ENCODE results near the gene MAPK8.

The MAPK8 gene

DNA sequence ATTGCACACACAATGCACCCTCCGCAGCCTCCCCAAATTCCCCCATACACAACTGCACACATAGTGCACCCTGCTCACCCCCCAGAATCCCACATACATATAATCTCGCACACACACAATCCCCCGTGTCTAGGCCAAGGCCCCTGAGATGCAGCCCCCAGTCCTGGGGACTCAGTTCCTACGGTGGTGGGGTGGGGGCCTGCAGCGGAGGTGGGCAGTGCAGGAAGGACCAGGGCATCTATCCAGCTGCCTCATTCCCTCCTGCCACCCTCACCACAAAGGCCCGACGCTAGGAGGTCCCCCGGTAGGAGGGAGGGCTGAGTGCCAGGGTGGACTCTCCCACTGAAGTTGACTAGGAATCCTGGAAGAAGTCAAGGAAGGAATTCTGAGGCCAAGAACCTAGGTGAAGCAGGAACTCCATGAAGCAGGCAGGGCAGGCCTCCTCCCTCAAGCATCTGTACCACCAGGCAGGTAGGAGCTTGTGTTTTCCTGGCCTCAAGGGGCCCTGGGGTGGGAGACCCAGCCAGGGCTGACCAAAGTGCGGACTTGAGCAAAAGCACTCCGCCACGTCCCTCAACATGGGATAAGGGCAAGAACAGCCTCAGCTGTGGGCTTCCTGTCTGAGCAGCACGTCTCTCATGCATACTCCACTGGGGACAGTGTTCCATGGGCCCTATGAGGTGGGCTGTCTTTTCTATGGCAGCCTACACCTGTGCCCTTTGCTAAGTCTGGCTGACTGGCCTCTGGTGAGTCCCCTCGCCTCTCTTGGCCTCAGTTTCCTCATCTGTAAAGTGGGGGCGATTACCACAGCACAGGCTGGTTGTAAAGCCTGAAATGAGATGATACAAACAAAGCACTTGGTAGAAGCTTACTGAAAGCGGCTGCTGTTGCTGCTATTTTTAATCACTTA, 145.7 kb downstream of the MAPK8 start:
- no peak for DNase-seq

DNA sequence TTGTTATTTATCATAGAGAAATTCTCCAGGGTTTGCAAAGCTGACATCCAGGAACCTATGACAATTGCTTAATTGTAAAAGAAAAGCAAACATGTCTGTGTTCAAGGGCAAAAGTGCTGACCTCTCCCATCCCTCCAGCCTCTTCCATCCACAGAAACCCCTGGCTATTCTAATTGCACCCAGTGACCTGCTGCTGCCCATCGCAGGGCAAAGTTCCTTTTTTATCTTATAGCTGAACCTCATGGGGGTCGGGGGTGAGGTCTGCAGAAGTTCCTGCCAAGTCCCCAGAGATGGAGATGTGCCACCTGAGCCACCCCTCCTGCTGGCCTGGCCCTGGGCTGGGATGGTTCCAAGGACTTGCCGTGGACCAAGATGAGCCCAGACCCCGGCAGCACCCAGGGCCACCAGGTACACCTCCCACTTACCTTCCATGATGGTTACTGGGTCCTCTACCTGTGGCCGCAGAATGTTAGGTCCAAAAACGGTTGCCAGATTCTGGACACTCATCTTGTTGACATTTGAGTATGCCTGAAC, 146.5 kb downstream of the MAPK8 start:
- no peak for DNase-seq

DNA sequence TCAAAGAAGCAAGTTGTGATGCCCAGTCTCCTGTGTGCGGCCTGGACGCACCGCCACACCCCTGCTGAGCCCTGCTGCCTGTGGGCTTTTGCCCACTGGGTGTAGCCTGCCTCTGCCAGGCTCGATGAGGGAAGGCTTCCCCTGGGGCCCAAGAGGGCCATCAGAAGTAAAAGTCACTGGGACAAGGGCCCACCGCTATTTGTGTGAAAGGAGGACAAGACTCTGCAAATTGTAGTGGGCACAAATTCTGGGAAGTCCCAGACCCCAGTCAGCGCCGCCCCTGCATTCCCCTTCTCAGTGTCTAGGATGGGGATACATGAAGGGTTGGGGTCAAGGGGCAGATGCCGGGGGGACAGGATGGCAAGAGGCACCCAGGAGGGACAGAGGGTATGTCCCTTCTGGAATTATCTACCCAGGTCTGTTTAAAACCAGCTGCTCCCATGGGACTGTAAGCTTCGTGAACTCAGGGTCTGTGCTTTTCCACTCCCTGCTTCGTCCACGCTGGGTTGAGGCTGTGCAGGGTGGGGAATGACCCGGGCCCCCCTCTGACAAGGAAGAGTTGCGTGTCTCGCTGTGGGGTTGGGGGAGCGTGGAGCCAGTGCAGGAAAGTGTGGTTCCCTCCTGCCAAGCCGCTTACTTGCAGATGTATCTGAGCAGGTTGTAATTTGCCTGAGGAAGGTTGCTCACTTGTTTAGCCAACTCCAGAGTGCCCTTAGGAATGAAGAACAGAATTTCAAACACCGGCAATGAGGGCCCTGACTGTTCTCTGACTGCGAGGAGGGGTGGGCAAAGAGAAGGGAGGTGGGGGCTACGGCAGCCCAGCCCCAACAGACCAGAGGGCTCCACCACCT, 147.2 kb downstream of the MAPK8 start:
- no peak for DNase-seq

DNA sequence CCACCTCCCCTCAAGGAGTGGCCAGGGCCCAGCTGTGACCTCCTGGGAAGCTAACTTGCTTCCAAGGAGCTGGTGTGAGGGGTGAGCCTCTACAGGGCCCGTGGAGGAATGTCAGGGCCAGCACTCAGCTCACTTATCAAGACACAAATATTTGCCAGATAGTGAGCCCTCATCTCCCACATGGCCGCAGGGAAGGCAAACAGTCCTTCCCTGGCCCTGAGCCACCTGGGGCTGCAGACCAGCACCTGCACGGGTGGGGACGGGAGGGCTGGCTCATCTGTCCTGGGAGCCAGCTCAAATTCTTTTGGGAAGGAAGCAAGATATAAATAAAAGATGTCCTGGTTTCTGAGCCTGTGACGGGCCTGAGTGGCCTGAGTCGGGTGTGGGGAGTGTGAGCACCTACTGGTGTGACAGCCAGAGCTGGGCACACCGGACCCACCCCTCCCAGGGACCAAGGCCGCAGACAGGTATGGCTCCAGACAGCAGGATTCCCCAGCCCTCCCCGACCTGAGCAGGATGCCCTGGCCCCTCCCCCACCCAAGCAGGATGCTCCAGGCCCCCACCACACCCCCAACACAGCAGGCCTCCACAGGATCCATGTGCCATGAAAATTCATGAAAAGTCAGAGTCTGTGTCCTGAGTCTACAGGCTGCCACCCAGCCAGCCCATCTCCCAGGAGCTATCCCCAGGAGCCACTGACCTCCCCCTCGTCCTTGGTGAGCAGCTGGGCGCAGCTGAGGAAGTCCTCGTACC, 148.0 kb downstream of the MAPK8 start:
- no peak for DNase-seq

DNA sequence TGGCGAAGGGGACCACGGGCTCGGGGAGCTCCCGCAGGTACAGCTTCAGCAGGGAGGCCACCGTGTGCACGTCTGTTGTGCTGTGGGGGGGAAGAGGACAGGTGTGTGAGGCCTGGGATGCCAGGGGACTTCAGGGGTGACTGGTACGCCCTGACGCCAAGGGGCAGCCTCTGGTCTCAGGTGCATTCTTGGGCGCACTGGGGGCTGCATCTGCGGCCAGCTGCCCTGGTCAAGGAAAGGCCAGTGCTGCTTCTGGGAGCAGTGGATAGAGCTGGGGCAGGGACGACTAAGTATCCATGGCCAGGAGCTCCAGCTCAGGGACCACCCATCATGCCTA, 148.5 kb downstream of the MAPK8 start:
- no peak for DNase-seq

DNA sequence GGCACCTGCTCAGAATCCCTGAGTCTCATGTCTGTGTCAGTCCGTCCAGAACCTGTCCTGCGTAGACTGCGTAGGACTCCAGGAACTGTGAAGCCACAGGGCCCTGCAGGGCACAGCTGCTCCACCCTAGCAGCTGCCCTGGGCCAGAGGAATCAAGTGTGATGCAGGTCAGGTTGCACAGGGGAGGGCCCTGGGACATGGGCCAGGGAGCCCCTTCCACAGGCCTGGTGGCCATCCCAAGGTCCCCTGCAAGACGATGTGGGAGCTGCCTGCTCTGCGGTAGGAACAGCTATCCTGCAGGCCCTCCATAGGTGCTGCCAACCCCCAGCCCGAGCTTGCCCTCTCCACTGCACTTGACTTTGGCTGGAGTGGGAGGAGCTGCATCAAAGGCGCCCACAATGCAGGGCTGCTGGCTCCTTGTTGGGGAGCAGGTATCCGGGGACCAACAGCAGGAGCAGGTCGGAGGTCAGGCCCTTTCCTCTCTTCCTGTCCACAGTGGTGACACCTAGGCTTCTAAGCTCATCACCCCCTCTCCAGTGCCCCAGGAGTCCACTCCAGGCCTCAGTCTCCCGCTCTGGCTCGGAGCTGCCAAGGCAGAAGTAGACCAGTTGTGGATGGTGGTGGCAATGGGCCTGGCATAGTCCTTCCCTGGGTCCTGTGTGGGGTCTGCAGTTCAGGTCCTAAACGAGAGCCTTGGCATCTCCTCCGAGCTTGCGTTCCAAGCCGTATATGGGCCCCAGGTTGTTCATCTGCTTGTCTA, 149.1 kb downstream of the MAPK8 start:
- DNase-seq, result no peak

DNA sequence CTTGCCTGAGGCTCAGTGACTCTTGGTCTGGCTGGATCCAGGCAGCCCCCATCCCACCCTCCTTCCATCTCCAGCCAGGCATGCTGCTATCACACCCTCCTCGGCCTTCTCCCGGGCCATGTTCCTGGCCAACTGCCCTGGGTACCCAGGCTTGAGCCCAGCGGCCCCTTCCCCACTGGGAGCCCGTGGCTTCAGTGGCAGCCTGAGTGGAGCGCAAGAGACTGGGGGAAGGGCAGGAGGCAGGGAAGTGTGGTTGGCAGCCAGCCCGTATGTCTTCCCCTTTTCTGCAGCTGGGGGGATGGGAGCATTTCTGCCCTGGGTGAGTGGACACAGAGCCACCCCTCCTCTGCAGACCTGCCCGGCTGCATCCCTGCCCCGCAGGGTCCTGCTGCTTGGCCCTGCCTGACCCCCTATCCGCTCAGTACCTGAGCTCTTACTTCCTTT, 149.9 kb downstream of the MAPK8 start:
- DNase-seq, result no peak

DNA sequence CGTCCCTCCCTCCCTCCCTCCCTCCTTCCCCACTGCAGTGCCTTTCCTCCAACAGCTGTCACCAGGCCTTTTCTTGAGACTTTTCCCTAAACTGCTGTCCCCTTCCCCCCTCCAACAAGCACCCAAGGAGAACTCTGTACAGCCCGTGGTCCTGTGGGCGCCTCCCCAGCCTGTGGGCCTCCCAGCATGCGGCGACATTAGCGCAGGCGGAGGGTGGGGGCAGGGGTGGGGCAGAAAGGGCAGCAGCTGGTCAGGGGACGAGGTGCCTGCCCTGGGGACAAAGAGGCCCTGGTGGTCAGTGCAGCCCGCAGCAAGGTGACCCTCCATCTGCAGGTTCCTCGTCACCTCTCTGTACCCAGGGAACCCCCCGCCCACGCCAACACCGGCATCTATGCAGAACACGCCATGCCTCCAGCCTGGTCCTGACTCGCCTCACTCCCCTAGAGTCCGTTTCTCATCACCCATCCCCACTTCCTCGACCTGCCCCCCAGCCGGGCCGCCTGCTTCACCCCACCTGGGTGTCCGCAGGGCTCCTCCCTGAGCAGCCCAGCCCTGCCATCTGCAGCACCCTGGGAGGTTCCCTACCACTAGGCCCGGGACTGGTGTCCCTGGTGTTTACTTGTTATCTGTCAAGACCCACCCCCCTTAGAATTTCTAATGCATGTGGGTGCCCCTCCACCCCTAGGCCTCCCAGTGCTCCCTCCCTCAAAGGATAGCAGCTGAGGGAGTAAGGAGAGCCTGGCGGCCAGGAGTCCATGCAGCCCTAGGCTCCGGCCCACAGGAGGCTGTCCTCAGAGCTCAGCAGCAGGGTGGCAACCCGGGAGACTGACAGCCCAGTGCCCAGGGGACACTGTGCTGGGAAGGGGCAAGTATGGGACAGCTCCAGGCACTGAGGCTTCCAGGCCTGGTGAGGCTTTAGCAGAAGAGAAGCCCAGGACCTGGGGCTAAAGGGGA, 150.6 kb downstream of the MAPK8 start:
- DNase-seq, result no peak

DNA sequence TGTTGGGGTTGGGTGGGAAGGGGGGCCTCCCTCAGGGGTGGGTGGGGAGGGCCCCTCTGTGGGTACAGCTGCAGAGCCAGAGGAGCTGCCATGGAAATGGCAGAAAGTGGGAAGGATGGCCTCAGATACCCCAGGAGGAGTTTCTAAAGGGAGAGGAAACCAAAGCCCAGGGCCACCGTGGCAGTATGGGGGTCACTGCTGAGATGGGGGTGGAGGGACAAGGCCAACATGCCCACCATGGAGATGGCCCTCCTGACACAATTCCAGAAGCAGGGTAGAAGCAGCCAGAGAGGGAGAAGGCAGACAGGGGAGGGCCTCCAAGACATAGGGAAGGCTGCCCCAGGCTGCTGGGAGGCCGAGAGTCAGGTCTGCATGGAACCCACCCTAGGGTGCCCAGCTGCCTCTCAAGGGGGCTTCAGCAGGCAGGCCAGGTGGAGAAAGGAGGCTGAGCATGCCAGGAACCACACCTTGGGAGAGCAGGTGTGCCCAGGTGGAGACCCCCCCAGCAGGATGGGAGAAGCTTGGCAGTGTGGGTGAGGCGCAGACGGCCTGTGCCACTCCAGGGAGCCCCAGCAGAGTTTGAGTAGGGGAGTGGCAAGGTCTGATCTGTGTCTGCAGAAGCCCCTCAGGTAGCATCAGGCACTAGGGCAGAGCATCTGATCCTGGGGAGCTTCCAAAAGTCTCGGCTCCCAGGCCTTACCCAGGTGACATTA, 151.6 kb downstream of the MAPK8 start:
- DNase-seq, result no peak

DNA sequence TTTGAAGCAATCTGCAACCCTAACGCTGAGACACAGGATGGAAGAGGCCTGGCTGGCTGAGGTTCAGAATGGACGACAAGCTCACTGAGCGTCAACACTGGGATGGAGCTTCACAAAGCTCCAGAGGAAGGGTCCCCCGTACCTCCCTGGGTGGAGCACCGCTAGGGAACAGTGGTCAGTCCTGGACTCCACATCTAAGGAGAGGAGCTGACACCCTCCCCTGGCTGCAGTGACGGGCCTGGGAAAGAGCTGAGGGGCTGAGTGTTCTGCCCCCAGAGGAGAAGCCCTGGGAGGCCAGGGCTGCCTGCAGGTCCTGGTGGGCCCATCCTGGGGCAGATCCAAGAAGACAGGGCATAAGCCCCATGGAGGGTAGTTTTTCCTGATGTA, 152.2 kb downstream of the MAPK8 start:
- DNase-seq, result no peak

DNA sequence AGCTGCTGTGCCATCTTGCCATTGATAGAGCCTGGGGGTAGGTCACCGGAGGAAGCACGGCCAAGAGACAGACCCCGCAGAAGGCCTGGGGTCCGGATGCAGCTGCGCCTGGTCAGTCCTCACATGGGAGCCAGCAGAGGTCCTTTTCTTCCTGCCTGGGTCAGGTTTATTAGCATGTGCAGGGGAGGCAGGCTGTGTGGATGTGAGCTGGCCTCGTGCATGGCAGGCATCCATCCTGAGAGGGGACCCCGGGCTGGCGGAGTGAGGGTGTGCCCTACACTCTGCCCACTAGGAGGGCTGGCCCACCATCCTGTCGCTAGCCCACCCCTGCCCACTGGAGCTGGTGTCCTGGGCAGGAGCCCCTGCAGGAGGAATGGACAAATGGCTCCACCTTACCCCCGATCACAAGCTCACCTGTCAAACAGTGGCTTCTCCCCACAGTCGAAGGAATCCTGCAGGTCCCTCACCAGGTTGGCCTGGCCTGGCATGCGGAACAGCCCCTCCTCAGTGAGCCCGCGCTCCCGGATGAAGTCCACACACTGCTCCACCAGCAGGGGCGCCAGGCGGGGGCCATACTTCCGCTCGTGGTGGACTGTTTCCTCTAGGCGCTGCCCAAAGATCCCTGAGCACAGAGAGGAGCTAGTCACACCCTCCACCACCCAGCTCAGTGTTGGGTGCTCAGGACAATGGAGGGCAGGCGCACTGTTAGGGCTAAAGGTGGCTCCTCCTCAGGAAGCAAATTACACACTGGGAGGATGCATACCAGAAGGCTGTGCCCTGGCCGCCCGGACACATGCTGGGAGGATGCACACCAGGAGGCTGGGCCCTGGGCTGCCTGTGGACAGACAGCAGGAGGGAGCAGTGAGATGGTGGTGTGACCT, 153.0 kb downstream of the MAPK8 start:
- DNase-seq, result no peak

DNA sequence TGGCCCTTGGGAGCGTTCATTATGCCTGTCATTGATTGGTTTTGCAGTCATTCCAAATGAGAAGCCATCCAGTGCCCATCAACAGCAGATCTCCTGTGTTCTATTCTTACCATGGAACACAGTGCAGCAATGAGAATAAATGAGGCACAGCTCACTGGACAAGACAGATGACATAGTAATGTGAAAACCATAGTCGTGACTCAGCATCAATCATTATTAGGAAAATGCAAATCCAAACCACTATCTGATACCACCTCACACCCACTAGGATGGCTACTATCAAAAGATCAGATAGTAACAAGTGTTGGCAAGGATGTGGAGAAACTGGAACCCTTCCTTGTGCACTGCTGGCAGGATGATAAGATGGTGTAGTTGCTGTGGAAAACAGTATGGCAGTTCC, 153.7 kb downstream of the MAPK8 start:
- DNase-seq, result no peak

DNA sequence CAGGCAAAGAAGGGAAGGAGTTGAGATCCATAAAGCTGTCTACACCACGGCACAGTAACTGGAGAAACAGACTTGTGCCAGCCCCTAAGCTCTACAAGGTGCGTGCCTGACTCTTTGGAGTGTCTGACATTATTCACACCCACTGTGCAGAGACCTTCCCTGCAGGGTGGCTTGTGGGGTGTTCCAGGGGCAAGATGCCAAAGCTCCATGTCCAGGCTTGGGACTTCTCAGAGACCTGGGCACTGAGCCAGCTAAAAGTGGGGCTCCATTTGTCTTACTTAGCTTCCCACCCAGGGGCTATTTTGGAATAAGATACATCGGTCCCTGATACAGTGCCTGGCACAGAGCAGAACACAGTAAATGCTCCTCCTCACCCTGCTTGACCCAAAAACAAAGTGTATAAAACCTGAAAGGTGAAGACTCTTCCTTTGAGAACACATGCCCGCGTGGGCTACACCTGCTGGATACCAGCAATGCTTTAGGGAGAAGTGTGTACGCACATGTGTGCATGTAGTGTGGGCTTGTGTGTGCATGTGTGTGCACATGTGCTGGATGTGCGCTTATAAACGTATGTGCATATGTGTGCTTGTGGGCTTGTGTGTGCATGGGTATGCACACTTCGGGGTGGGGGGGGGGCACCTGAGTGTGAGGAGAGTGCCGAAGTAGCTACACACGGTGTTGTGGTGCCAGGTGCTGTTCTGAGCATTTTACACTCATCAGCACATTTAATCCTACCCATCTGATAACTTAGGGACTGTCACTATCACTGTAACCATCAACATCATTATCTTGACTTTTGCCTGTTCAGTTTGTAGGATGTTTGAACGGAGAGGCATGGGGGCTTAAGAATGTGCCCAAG, 155.4 kb downstream of the MAPK8 start:
- DNase-seq, result no peak

DNA sequence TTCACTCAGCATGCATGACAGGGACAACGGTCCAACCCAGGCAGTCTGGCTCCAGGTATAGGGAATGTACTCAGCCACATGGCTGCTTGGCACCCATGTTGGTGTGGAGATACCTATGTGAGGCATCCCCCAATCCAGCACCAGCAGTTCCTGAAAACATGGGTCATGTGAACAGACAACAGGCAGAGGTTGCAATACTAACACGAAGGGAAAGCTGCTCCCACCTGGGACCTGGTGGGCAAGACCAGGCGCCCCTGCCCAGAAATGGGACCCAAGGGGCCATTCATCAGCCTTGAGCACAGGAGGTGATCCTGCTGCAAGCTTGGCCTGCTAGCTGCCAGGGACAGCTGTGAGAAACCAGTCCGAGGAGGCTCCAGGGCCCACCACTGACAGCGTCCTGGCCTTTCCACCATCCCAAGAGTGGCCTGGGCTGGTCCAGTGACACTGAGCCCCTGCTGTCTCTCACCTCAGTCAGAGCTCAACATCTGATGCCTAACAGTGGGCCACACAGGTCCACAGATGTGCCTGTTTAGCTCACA, 156.1 kb downstream of the MAPK8 start:
- no peak for DNase-seq

DNA sequence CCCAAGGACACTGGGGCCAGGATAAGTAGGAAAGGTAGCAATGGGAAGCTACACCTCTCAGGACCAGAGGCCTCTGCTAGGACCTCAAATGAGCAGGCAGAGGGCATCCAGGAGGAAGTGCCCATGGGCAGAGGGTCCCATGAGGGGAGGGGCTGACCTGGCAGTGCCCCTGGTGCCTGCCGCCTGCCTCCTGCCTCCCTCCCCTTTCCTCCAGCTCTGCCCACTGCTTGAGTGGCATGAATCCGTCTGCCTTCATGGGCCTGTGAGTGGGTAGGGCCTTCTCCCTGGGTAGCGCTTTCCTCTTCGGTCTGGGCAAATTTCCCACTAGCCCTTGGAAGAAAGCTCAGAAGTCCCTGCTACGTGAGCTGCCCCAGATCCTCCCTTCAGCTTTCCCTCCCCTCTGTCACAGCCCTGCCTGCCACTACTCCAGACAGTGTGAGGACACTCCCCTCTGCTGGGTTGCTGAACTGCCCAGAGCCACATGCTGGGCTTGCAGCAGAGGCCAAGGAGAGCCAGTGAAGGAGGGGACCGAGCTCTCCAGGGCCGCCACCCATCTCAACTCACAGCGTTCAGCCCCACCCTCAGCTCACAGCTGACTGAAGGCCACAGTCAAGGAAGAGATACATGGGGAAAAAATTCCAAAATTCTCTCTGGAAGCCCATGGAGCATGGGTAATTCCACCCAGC, 157.0 kb downstream of the MAPK8 start:
- no peak for DNase-seq

DNA sequence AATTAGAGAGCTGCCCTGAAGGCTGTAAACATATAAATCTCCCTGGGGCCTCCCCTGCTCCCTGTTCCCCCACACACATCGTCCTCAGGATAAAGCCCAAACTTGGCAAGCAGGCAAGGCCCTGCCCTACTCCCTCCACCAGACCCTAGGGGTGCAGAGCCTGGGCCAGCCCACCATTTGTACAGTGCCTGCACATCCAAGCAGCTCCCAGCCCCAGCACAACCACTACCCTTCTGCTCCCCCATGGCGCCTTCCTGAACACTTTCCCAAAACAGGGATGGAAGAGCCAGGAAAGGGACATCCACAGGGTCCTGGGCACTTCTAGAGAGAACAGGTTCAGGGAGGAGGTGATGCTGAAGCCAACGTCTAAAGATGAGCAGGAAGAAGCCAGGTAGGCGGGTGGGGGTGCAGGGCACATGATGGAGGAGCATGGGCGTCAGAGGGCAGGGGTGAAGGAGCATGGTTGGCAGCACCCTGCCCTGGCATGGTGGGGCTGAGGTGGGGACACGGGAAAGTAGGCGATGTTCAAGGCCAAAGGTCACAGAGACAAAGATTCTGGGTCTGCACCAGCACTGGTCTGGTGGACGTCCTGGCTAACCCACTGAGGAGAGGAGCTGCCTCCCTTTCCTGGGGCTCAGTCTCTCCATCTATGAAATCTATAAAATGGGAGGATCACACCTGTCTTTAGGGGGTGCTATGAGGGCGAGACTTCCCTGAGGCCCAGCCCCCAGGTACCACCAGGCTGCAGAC, 157.8 kb downstream of the MAPK8 start:
- DNase-seq, result no peak
